Activated CD4-positive, alpha-beta T cell treated with anti-CD3 and anti-CD28 coated beads for 36 hours (primary cell): ENCODE measurements around the gene BUD31. TPM values are rescaled to one million over a fixed set of nuclear protein-coding genes. Genes with fewer than 3 reads are reported as not detected.
"Not testable (repeated sequence)": the region's sequence is repeated elsewhere in the genome, so short reads cannot be mapped to it uniquely, and the experiment has no call there.

Source experiments
- ATAC-seq: fragments of 200-7000 bp; cut with Tn5 transposase; one replicate; pipeline ENCODE4 v1.10.0; 2021; ENCODE audit warnings: mild to moderate bottlenecking, moderate library complexity
- CTCF ChIA-PET: fragments of 350-600 bp; sonication (Branson Sonifier 250); formaldehyde crosslinking; loops from one replicate; lab custom pipeline; 2021; ENCODE audit warnings: antibody characterized with exemption; lab: Charles Lee
- POLR2A ChIA-PET: fragments of 350-600 bp; sonication (Branson Sonifier 250); formaldehyde crosslinking; loops from one replicate; lab custom pipeline; 2021; ENCODE audit warnings: antibody characterized with exemption, inconsistent platforms; lab: Charles Lee
- DNase-seq: peaks from one replicate; pipeline ENCODE4 v3.0.0-alpha.2; 2020
- H3K27ac Mint-ChIP-seq: one replicate; pipeline ENCODE4 v1.8.0; 2021; ENCODE audit warnings: mixed read lengths
- H3K27me3 Mint-ChIP-seq: one replicate; pipeline ENCODE4 v1.8.0; 2021; ENCODE audit warnings: mixed read lengths
- H3K36me3 Mint-ChIP-seq: one replicate; pipeline ENCODE4 v1.8.0; 2021; ENCODE audit warnings: low read depth, mixed read lengths
- H3K4me1 Mint-ChIP-seq: one replicate; pipeline ENCODE4 v1.8.0; 2021; ENCODE audit warnings: mixed read lengths
- H3K4me3 Mint-ChIP-seq: one replicate; pipeline ENCODE4 v1.8.0; 2021; ENCODE audit warnings: mild to moderate bottlenecking, moderate library complexity, mixed read lengths
- H3K9me3 Mint-ChIP-seq: one replicate; pipeline ENCODE4 v1.8.0; 2021; ENCODE audit warnings: low read depth, mixed read lengths
- intact Hi-C, 2 experiments: fragments of 100-400 bp; cut with DNase I in 1 of 2; cut with micrococcal nuclease in 1 of 2; formaldehyde crosslinking; loops; one replicate each; pipeline versions ENCODE4 v1.14.2 to v1.15.1; 2022 to 2024; cut with DNase I, micrococcal nuclease
- total RNA-seq, 2 experiments: library from RNA; stranded (reverse); gene quantifications; one replicate each; pipeline ENCODE4 v1.2.3, GENCODE V29; 2021

BUD31 gene
- total RNA-seq, 2 experiments from 2014 or later: 140 to 190 TPM

GRCh38 chr7:99380823-99381663 lies 27.7 kb upstream of the BUD31 start:
- Mint-ChIP-seq H3K4me1 (peaks cover 68% of the 10 kb centered on the region), H3K27me3 (no peaks in the 10 kb centered on the region), H3K27ac (peak overlapping the region; percentile 96), H3K36me3 (peaks cover 51% of the 10 kb centered on the region), H3K9me3 (no peaks in the 10 kb centered on the region), H3K4me3 (peak overlapping the region; percentile 78)
- CTCF ChIA-PET: no interaction called here
- POLR2A ChIA-PET: interaction anchor here (1.0 to 1.1 kb wide), 3 partner anchors 13 to 28 kb away, joined by 3 to 11 read pairs (median 4); partner anchors contain the start of genes BUD31 and PDAP1
- DNase-seq (peak; percentile 95), ATAC-seq (peak; percentile 87)
- intact Hi-C loops: loop anchor here (1.0 to 5.0 kb wide), 6 partner anchors 12 to 1099 kb away; partner anchors contain the start of genes BUD31 (in 2 of the 2), PDAP1 (in 2 of the 2), ARPC1A (in 1 of the 2) and BRI3 (in 1 of the 2)

DNA sequence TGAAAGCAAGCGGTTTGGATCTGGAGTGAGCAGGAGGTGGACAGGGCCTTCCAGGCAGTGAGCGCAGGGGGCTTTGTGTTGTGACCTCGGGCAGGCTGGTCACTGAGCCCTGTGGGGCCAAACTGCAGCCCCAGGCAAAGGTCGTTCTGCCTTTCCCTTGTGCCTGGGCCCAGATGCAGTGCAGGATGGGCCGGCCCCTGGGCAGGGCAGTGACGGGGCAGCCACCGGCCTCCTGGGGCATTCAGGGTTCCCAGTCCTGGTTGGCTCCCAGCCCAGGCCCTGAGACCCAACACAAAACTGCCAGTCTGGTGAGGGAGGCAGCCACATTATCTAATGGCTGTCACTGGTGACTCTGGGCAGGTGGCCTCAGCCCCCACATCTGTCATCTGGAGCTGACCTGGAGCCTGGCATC lies 27.1 kb upstream of the BUD31 start:
- Mint-ChIP-seq H3K27me3 (no peaks in the 10 kb centered on the region), H3K27ac (peak overlapping the region; percentile 96), H3K36me3 (peaks cover 52% of the 10 kb centered on the region), H3K4me3 (peak overlapping the region; percentile 78), H3K9me3 (no peaks in the 10 kb centered on the region), H3K4me1 (peaks cover 64% of the 10 kb centered on the region)
- intact Hi-C loops: loop anchor here (1.0 to 5.0 kb wide), 4 partner anchors 12 to 1099 kb away; partner anchors contain the start of genes BUD31 (in 2 of the 2), PDAP1 (in 2 of the 2), ARPC1A (in 1 of the 2) and BRI3 (in 1 of the 2)
- ChIA-PET POLR2A (no interaction called here), CTCF (no interaction called here)
- no peak for ATAC-seq
- DNase-seq: no peak

- peaks cover 51% of the 10 kb centered on the region for H3K4me1 Mint-ChIP-seq
- intact Hi-C loops: loop anchor here in 1 of 2 experiments (5.0 kb wide), 1 partner anchor 1101 kb away; the partner anchor contains the start of gene BRI3
These were observed 25.6 kb upstream of the BUD31 start for GRCh38 chr7:99383203-99383602.

GRCh38 chr7:99383791-99384370 lies 24.9 kb upstream of the BUD31 start:
- H3K9me3 Mint-ChIP-seq: no peaks in the 10 kb centered on the region

More at GRCh38 chr7:99383203-99383602, 25.6 kb upstream of the BUD31 start:
- ChIA-PET CTCF (interaction anchor here (0.7 kb wide), 1 partner anchor 360 kb away, joined by 3 read pairs; no protein-coding TSS in a partner anchor), POLR2A (no interaction called here)
- no peak for DNase-seq
- Mint-ChIP-seq H3K36me3 (peaks cover 50% of the 10 kb centered on the region), H3K27me3 (no peaks in the 10 kb centered on the region), H3K4me3 (no peak overlapping the region), H3K9me3 (no peaks in the 10 kb centered on the region), H3K27ac (peak overlapping the region; percentile 88)
- ATAC-seq: no peak

DNA sequence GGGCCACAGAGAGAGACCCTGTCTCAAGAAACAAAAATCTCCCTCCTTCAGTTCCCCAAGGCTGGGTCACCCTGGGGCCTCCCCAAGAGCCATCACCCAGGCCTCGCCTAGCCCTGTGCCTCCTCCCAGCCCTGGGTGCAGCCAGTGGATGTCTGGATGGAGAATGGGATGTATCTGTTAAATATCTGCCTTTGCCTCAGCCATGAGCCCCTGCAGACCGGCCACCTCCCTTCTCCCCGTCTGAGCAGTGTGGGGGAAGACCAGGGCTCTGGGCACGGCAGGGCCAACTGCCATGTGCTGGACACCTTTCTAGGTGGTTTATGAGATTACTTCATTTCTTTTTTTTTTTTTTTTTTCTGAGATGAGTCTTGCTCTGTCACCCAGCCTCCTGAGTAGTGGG lies 24.2 kb upstream of the BUD31 start:
- intact Hi-C loops: loop anchor here in 1 of 2 experiments (5.0 kb wide), 1 partner anchor 1102 kb away; the partner anchor contains the start of gene BRI3
- Mint-ChIP-seq H3K27ac (peak overlapping the region; percentile 88), H3K4me1 (peaks cover 43% of the 10 kb centered on the region), H3K9me3 (no peaks in the 10 kb centered on the region), H3K27me3 (no peaks in the 10 kb centered on the region), H3K36me3 (peaks cover 53% of the 10 kb centered on the region), H3K4me3 (no peak overlapping the region)
- POLR2A ChIA-PET: no interaction called here
- CTCF ChIA-PET: no interaction called here
- ATAC-seq: no peak
- no peak for DNase-seq

More at GRCh38 chr7:99383791-99384370, 24.9 kb upstream of the BUD31 start:
- no peak for ATAC-seq
- H3K27me3 Mint-ChIP-seq: no peaks in the 10 kb centered on the region
- ChIA-PET POLR2A (no interaction called here), CTCF (no interaction called here)
- intact Hi-C loops: loop anchor here in 1 of 2 experiments (5.0 kb wide), 1 partner anchor 1102 kb away; the partner anchor contains the start of gene BRI3
- no peak for DNase-seq
- H3K27ac Mint-ChIP-seq: peak overlapping the region; percentile 88
- H3K4me1 Mint-ChIP-seq: peaks cover 50% of the 10 kb centered on the region
- no peak overlapping the region for H3K4me3 Mint-ChIP-seq
- H3K36me3 Mint-ChIP-seq: peaks cover 51% of the 10 kb centered on the region

DNA sequence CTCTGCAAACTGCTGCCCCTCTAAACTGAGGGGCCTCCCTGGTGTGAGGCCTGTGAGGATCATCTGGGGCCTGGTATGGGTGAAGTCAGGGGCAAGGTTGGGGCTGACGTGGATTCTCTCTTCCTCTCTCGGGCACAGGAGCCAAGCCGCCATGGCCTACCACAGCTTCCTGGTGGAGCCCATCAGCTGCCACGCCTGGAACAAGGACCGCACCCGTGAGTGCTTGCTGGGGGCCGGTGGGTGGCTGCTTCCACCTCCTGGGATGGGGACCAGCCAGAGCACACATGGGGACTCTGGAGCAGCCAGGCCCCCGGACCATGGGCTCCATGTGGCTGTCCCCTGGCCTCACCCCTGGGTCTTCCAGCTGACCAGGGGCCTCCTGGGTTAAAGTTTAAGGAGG lies 23.2 kb upstream of the BUD31 start:
- DNase-seq (no peak), ATAC-seq (no peak)
- Mint-ChIP-seq H3K36me3 (peaks cover 52% of the 10 kb centered on the region), H3K27ac (peak overlapping the region; percentile 37), H3K4me1 (peaks cover 35% of the 10 kb centered on the region), H3K4me3 (no peak overlapping the region), H3K27me3 (no peaks in the 10 kb centered on the region), H3K9me3 (no peaks in the 10 kb centered on the region)
- ChIA-PET CTCF (no interaction called here), POLR2A (no interaction called here)
- intact Hi-C loops: no loop called here

GRCh38 chr7:99386584-99387238 lies 22.1 kb upstream of the BUD31 start:
- ATAC-seq: peak; percentile 71
- intact Hi-C loops: loop anchor here (1.0 to 2.0 kb wide), 2 partner anchors 14 to 21 kb away; no protein-coding TSS in a partner anchor

GRCh38 chr7:99387239-99387635 lies 21.5 kb upstream of the BUD31 start:
- ChIA-PET CTCF (interaction anchor here (0.9 to 1.0 kb wide), 2 partner anchors 23 to 117 kb away, joined by 3 read pairs; partner anchors contain the start of gene ZKSCAN5), POLR2A (interaction anchor here (0.7 to 1.1 kb wide), 2 partner anchors 16 to 37 kb away, joined by 3 to 4 read pairs; no protein-coding TSS in a partner anchor)
- not testable (repeated sequence) for ATAC-seq, H3K9me3 Mint-ChIP-seq, H3K4me3 Mint-ChIP-seq, DNase-seq, H3K27me3 Mint-ChIP-seq, H3K27ac Mint-ChIP-seq
- peaks cover 56% of the 10 kb centered on the region for H3K36me3 Mint-ChIP-seq
- H3K4me1 Mint-ChIP-seq: peaks cover 30% of the 10 kb centered on the region
- intact Hi-C loops: loop anchor here (1.0 to 2.0 kb wide), 2 partner anchors 14 to 22 kb away; no protein-coding TSS in a partner anchor

More at GRCh38 chr7:99386584-99387238, 22.1 kb upstream of the BUD31 start:
- Mint-ChIP-seq H3K4me3 (no peak overlapping the region), H3K9me3 (no peaks in the 10 kb centered on the region), H3K36me3 (peaks cover 52% of the 10 kb centered on the region), H3K27me3 (no peaks in the 10 kb centered on the region), H3K27ac (peak overlapping the region; percentile 37), H3K4me1 (peaks cover 27% of the 10 kb centered on the region)
- ChIA-PET POLR2A (interaction anchor here (0.7 to 1.1 kb wide), 3 partner anchors 16 to 171 kb away, joined by 3 to 4 read pairs (median 3); no protein-coding TSS in a partner anchor), CTCF (interaction anchor here (0.6 to 1.0 kb wide), 3 partner anchors 23 to 118 kb away, joined by 3 to 5 read pairs (median 3); partner anchors contain the start of gene ZKSCAN5)
- DNase-seq: peak; percentile 58

DNA sequence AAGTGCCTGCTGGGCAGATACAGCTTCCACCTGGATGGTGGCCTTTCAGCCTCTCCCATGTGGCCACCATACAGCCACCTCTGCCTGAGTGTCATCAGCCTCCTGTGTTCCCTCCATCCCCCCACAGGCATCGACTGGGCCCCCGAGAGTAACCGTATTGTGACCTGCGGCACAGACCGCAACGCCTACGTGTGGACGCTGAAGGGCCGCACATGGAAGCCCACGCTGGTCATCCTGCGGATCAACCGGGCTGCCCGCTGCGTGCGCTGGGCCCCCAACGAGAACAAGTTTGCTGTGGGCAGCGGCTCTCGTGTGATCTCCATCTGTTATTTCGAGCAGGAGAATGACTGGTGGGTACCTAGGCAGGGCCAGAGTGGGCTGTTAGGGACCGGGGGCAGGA lies 20.9 kb upstream of the BUD31 start:
- ATAC-seq (no peak), DNase-seq (no peak)
- ChIA-PET CTCF (no interaction called here), POLR2A (interaction anchor here (0.6 to 1.1 kb wide), 2 partner anchors 15 to 737 kb away, joined by 3 to 7 read pairs; no protein-coding TSS in a partner anchor)
- H3K36me3 Mint-ChIP-seq: peaks cover 56% of the 10 kb centered on the region
- peaks cover 33% of the 10 kb centered on the region for H3K4me1 Mint-ChIP-seq
- intact Hi-C loops: loop anchor here (1.0 to 2.0 kb wide), 2 partner anchors 13 to 23 kb away; no protein-coding TSS in a partner anchor
- H3K27me3 Mint-ChIP-seq: no peaks in the 10 kb centered on the region
- H3K27ac Mint-ChIP-seq: no peak overlapping the region
- no peak overlapping the region for H3K4me3 Mint-ChIP-seq
- H3K9me3 Mint-ChIP-seq: no peaks in the 10 kb centered on the region

DNA sequence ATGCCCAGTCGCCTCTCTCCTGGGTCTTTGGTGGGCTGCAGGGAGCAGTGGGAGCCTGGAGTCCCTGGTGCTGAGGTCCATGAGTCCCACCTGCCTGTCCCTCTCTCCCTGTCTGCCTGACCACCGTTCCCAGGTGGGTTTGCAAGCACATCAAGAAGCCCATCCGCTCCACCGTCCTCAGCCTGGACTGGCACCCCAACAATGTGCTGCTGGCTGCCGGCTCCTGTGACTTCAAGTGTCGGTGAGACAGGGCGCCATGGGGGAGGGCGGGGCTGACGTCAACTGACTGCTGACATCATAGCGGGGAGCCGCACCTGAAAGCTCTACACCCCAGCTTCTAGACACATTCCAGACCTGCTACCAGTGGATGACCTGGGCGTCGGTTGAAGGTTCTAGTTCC lies 19.0 kb upstream of the BUD31 start:
- H3K36me3 Mint-ChIP-seq: peaks cover 55% of the 10 kb centered on the region
- H3K9me3 Mint-ChIP-seq: no peaks in the 10 kb centered on the region
- H3K27ac Mint-ChIP-seq: no peak overlapping the region
- H3K27me3 Mint-ChIP-seq: no peaks in the 10 kb centered on the region
- CTCF ChIA-PET: no interaction called here
- H3K4me1 Mint-ChIP-seq: peaks cover 28% of the 10 kb centered on the region
- no peak overlapping the region for H3K4me3 Mint-ChIP-seq
- DNase-seq: no peak
- intact Hi-C loops: loop anchor here in 1 of 2 experiments (5.0 kb wide), 1 partner anchor 48 kb away; the partner anchor contains the start of genes CPSF4 and PTCD1
- ATAC-seq: no peak
- POLR2A ChIA-PET: interaction anchor here (0.6 kb wide), 1 partner anchor 49 kb away, joined by 5 read pairs; the partner anchor contains the start of genes CPSF4 and PTCD1
